SK-N-SH treated with all-trans-retinoic acid at 6 μM for 48 hours (cell line): ENCODE data around the gene LRBA.

ENCODE experiments used
- ZFP30 ChIP-seq: fragments of 450-650 bp; formaldehyde crosslinking; IDR thresholded peaks from 2 replicates; pipeline ENCODE4 v1.5.0; 2022; ENCODE audit warnings: mild to moderate bottlenecking, moderate library complexity
- TF ChIP-seq, protein P1 (sequence below): fragments of 250-450 bp; sonication (Bioruptor Pico); IDR thresholded peaks from 2 replicates; pipeline ENCODE4 v1.8.0; 2021; ENCODE audit warnings: low read depth, mild to moderate bottlenecking, moderate library complexity, borderline replicate concordance

- TF ChIP-seq, protein P1, sequence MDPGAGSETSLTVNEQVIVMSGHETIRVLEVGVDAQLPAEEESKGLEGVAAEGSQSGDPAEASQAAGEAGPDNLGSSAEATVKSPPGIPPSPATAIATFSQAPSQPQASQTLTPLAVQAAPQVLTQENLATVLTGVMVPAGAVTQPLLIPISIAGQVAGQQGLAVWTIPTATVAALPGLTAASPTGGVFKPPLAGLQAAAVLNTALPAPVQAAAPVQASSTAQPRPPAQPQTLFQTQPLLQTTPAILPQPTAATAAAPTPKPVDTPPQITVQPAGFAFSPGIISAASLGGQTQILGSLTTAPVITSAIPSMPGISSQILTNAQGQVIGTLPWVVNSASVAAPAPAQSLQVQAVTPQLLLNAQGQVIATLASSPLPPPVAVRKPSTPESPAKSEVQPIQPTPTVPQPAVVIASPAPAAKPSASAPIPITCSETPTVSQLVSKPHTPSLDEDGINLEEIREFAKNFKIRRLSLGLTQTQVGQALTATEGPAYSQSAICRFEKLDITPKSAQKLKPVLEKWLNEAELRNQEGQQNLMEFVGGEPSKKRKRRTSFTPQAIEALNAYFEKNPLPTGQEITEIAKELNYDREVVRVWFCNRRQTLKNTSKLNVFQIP (CRISPR knock-in tag): no peak
- TF ChIP-seq ZFP30 (CRISPR knock-in tag): no peak
Observed at GRCh38 chr4:150970685-150971151, 44.4 kb downstream of the LRBA start.
